Measurements from ENCODE around the gene CCDC91. TPM values are rescaled to one million over a fixed set of nuclear protein-coding genes. Genes with fewer than 3 reads are reported as not detected.

Gene CCDC91
- total and polyA plus RNA-seq, 2 experiments from 2014 or later: 13.9 to 25.5 TPM

- DNase-seq (ENCODE audit: low read depth in 1 of 2, low spot score in 1 of 2): no peak
- Histone ChIP-seq H3K36me3 (no peaks in the 10 kb centered on the region), H3K4me1 (ENCODE audit: low read depth) (peaks cover 8% of the 10 kb centered on the region), H3K27ac (no peak overlapping the region), H3K4me3 (no peak overlapping the region), H3K27me3 (no peaks in the 10 kb centered on the region), H3K9me3 (ENCODE audit: low read depth) (no peaks in the 10 kb centered on the region)
- no peak for TF ChIP-seq CTCF (IDR thresholded peaks at IDR 0.05; ENCODE audit: low read depth, low read length)
These were observed 365.5 kb downstream of the CCDC91 start for GRCh38 chr12:28555748-28556147.

GRCh38 chr12:28558250-28558649, 368.0 kb downstream of the CCDC91 start:
- H3K4me3 ChIP-seq: no peak overlapping the region
- H3K36me3 ChIP-seq: no peaks in the 10 kb centered on the region
- no peak overlapping the region for H3K27ac ChIP-seq
- no peaks in the 10 kb centered on the region for H3K27me3 ChIP-seq
- no peak for DNase-seq (ENCODE audit: low read depth in 1 of 2, low spot score in 1 of 2)
- no peaks in the 10 kb centered on the region for H3K9me3 ChIP-seq (ENCODE audit: low read depth)
- no peaks in the 10 kb centered on the region for H3K4me1 ChIP-seq (ENCODE audit: low read depth)
- no peak for TF ChIP-seq CTCF (IDR thresholded peaks at IDR 0.05; ENCODE audit: low read depth, low read length)

- Histone ChIP-seq H3K9me3 (ENCODE audit: low read depth) (no peaks in the 10 kb centered on the region), H3K36me3 (no peaks in the 10 kb centered on the region), H3K27ac (no peak overlapping the region), H3K4me3 (no peak overlapping the region), H3K27me3 (no peaks in the 10 kb centered on the region), H3K4me1 (ENCODE audit: low read depth) (no peaks in the 10 kb centered on the region)
- TF ChIP-seq CTCF (IDR thresholded peaks at IDR 0.05; ENCODE audit: low read depth, low read length): no peak
- no peak for DNase-seq (ENCODE audit: low read depth in 1 of 2, low spot score in 1 of 2)
These were observed 373.0 kb downstream of the CCDC91 start for GRCh38 chr12:28563286-28563685.

GRCh38 chr12:28563936-28564335, 373.7 kb downstream of the CCDC91 start:
- H3K4me1 ChIP-seq (ENCODE audit: low read depth): no peaks in the 10 kb centered on the region
- TF ChIP-seq CTCF (IDR thresholded peaks at IDR 0.05; ENCODE audit: low read depth, low read length): no peak
- no peaks in the 10 kb centered on the region for H3K9me3 ChIP-seq (ENCODE audit: low read depth)
- H3K27ac ChIP-seq: no peak overlapping the region
- no peaks in the 10 kb centered on the region for H3K36me3 ChIP-seq
- peak in 1 of 2 donors; percentile 70 for DNase-seq (ENCODE audit: low read depth in 1 of 2, low spot score in 1 of 2)
- no peak overlapping the region for H3K4me3 ChIP-seq
- H3K27me3 ChIP-seq: no peaks in the 10 kb centered on the region

GRCh38 chr12:28568118-28568517, 377.9 kb downstream of the CCDC91 start:
- no peaks in the 10 kb centered on the region for H3K4me1 ChIP-seq (ENCODE audit: low read depth)
- no peaks in the 10 kb centered on the region for H3K9me3 ChIP-seq (ENCODE audit: low read depth)
- TF ChIP-seq CTCF (IDR thresholded peaks at IDR 0.05; ENCODE audit: low read depth, low read length): no peak
- peak in 1 of 2 donors; percentile 63 for DNase-seq (ENCODE audit: low read depth in 1 of 2, low spot score in 1 of 2)
- H3K27me3 ChIP-seq: no peaks in the 10 kb centered on the region
- H3K27ac ChIP-seq: no peak overlapping the region
- no peaks in the 10 kb centered on the region for H3K36me3 ChIP-seq
- no peak overlapping the region for H3K4me3 ChIP-seq

- no peak for TF ChIP-seq CTCF (IDR thresholded peaks at IDR 0.05; ENCODE audit: low read depth, low read length)
- Histone ChIP-seq H3K4me1 (ENCODE audit: low read depth) (no peaks in the 10 kb centered on the region), H3K27ac (no peak overlapping the region), H3K27me3 (no peaks in the 10 kb centered on the region), H3K36me3 (no peaks in the 10 kb centered on the region), H3K4me3 (no peak overlapping the region), H3K9me3 (ENCODE audit: low read depth) (no peaks in the 10 kb centered on the region)
- no peak for DNase-seq (ENCODE audit: low read depth in 1 of 2, low spot score in 1 of 2)
These were observed 378.4 kb downstream of the CCDC91 start for GRCh38 chr12:28568704-28569103.
